RWPE2 (cell line): ENCODE results near the gene RIC8B.

Experiments used
- ATAC-seq: fragments of 200-7000 bp; cut with Tn5 transposase; 3 replicates; pipeline ENCODE4 v1.9.1; 2021; ENCODE audit warnings: low read depth
- DNase-seq: peaks from one replicate; pipeline ENCODE4 v3.0.0-alpha.2; 2020; ENCODE audit warnings: low spot score
- H3K27ac ChIP-seq: fragments of 450-650 bp; 2 replicates; pipeline ENCODE4 v1.5.1; 2017; ENCODE audit warnings: mild to moderate bottlenecking; ENCODE audit not compliant: poor library complexity, severe bottlenecking
- H3K27me3 ChIP-seq: fragments of 250-450 bp; sonication (Bioruptor Pico); 2 replicates; pipeline ENCODE4 v1.5.1; 2021; ENCODE audit warnings: mild to moderate bottlenecking, moderate library complexity; ENCODE audit not compliant: insufficient read depth, poor library complexity, severe bottlenecking
- H3K36me3 ChIP-seq: fragments of 250-450 bp; sonication (Bioruptor Pico); 2 replicates; pipeline ENCODE4 v1.5.1; 2020; ENCODE audit warnings: low read depth, mild to moderate bottlenecking, moderate library complexity
- H3K4me1 ChIP-seq: fragments of 250-450 bp; sonication (Bioruptor Pico); 2 replicates; pipeline ENCODE4 v1.5.1; 2021; ENCODE audit warnings: mild to moderate bottlenecking, moderate library complexity; ENCODE audit not compliant: insufficient read depth, poor library complexity, severe bottlenecking
- H3K4me3 ChIP-seq: fragments of 250-450 bp; sonication (Bioruptor Pico); 2 replicates; pipeline ENCODE4 v1.5.1; 2021; ENCODE audit warnings: mild to moderate bottlenecking, moderate library complexity; ENCODE audit not compliant: severe bottlenecking
- H3K9me3 ChIP-seq: fragments of 250-450 bp; sonication (Bioruptor Pico); 2 replicates; pipeline ENCODE4 v1.5.1; 2021; ENCODE audit warnings: mild to moderate bottlenecking, moderate library complexity; ENCODE audit not compliant: severe bottlenecking
- TF ChIP-seq, protein P1 (sequence below): fragments of 450-650 bp; IDR thresholded peaks from one replicate; pipeline ENCODE4 v1.5.1; 2017; ENCODE audit warnings: mild to moderate bottlenecking, moderate library complexity; ENCODE audit not compliant: poor library complexity, severe bottlenecking

The RIC8B gene

DNA sequence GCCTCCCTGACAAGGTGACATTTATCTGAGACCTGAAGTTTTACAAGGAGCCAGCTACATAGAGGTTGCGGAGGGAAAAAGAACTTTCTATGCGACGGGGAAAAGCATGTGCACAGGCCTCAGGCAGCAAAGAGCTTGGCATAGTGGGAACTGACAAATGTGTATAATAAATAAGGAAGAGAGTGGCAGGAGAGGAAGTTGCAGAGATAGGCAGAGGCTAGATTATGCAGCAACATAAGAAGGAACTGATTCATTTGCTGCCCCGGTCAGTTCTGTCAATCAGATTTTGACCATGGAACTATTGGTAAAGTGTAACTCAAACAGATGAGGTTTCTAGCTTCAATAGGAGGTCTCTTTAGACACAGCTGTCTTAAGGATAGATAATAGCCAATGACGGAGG, 33.7 kb upstream of the RIC8B start:
- ATAC-seq (no peak), DNase-seq (no peak)
- H3K4me1 ChIP-seq = no peaks in the 10 kb centered on the region
- TF ChIP-seq, protein P1, sequence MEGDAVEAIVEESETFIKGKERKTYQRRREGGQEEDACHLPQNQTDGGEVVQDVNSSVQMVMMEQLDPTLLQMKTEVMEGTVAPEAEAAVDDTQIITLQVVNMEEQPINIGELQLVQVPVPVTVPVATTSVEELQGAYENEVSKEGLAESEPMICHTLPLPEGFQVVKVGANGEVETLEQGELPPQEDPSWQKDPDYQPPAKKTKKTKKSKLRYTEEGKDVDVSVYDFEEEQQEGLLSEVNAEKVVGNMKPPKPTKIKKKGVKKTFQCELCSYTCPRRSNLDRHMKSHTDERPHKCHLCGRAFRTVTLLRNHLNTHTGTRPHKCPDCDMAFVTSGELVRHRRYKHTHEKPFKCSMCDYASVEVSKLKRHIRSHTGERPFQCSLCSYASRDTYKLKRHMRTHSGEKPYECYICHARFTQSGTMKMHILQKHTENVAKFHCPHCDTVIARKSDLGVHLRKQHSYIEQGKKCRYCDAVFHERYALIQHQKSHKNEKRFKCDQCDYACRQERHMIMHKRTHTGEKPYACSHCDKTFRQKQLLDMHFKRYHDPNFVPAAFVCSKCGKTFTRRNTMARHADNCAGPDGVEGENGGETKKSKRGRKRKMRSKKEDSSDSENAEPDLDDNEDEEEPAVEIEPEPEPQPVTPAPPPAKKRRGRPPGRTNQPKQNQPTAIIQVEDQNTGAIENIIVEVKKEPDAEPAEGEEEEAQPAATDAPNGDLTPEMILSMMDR = no peak
- no peaks in the 10 kb centered on the region for H3K9me3 ChIP-seq
- peaks cover 28% of the 10 kb centered on the region for H3K27me3 ChIP-seq
- H3K27ac ChIP-seq = no peak overlapping the region
- no peaks in the 10 kb centered on the region for H3K36me3 ChIP-seq
- H3K4me3 ChIP-seq = no peak overlapping the region

DNA sequence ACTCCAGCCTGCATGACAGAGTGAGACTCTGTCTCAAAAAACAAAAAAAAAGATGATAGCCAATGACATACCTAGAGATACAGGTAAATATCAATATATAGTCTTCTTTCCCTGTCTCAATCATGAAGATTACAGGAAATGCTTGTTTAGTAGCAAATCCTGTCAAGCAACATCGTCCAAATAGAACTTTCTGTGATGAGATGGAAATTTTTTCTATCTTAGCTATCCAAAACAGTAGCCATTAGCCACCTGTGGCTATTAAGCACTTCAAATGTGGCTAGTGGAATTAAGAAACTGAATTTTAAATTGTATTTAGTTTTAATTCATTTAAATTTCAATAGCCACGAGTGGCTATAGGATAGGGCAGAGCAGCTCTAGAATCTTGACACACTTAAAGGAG, 33.2 kb upstream of the RIC8B start:
- no peaks in the 10 kb centered on the region for H3K9me3 ChIP-seq
- no peaks in the 10 kb centered on the region for H3K4me1 ChIP-seq
- ATAC-seq (no peak), DNase-seq (no peak)
- no peak overlapping the region for H3K4me3 ChIP-seq
- no peak overlapping the region for H3K27ac ChIP-seq
- TF ChIP-seq, protein P1 = no peak
- H3K27me3 ChIP-seq = peaks cover 28% of the 10 kb centered on the region
- H3K36me3 ChIP-seq = no peaks in the 10 kb centered on the region

DNA sequence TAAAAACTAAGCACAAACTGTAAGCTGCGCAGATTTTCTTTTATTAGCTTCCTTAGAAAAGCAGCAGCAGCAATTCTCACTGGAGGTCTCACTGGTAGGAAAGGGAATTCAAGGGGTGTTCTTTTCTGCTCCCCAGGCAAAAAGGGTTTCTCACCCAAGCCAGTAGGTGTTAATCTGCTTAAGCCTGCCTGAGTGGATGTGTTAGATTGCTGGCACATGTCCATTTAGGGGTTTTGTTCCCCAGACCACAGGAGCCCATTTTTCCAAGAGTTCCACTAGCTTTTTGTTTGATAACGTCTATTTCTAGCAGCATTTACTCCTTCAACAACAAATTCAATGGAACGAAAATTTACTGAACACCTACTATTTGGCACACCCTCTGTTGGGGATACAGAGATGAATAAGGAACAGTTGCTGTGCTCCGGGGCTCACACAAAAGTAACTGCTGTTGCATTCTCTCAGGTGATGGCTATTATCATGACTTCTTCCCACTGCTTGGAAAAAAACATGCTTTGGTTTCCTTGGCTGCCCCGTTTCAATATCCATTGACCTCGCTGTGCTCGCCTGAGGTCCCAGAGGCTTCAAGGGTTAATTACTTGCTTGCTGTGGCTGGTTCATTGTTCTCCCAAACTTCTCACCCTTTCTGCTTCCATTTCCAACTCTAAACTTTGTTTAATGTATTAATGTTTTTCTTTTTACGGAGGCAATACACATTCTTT, 31.1 kb upstream of the RIC8B start:
- no peak for DNase-seq
- peaks cover 28% of the 10 kb centered on the region for H3K27me3 ChIP-seq
- H3K9me3 ChIP-seq = no peaks in the 10 kb centered on the region
- no peaks in the 10 kb centered on the region for H3K4me1 ChIP-seq
- H3K27ac ChIP-seq = no peak overlapping the region
- no peak for ATAC-seq
- TF ChIP-seq, protein P1 = no peak
- H3K36me3 ChIP-seq = no peaks in the 10 kb centered on the region
- H3K4me3 ChIP-seq = no peak overlapping the region

- peaks cover 28% of the 10 kb centered on the region for H3K27me3 ChIP-seq
- no peak overlapping the region for H3K4me3 ChIP-seq
- ATAC-seq (no peak), DNase-seq (no peak)
- TF ChIP-seq, protein P1 = no peak
- H3K4me1 ChIP-seq = no peaks in the 10 kb centered on the region
- no peaks in the 10 kb centered on the region for H3K36me3 ChIP-seq
- H3K9me3 ChIP-seq = no peaks in the 10 kb centered on the region
- no peak overlapping the region for H3K27ac ChIP-seq
These were observed 29.9 kb upstream of the RIC8B start for GRCh38 chr12:106744600-106744999.

DNA sequence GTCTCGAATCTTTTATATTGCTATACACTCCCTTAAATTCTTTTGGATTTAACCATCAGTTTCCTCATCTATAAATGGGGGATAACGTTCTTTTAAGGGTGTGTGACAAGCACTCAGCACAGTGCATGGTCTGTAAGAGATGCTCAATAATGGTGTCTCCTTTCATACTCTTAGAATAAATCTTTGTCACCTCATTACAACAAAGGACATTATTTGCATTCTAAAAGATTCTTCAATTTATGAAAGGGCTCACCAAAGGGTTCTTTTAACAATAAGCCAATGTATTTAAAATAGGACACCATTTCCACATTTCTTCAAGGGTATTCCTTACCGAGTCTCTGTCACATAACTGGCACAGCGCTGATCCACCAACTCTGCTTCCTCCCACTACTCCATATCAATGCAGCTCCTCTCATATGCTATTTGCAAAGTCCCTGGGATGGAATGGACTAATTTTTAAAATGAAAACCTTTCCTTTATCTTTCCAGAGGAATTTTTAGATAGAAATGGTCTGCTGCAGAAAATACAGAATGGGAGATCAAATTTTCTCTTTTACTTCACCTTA, 29.2 kb upstream of the RIC8B start:
- Histone ChIP-seq H3K27ac (no peak overlapping the region), H3K4me1 (no peaks in the 10 kb centered on the region), H3K4me3 (no peak overlapping the region), H3K9me3 (no peaks in the 10 kb centered on the region), H3K36me3 (no peaks in the 10 kb centered on the region), H3K27me3 (peaks cover 23% of the 10 kb centered on the region)
- DNase-seq = no peak
- TF ChIP-seq, protein P1 = no peak
- no peak for ATAC-seq
